Hematopoietic multipotent progenitor cell treated with erythropoietin and hydrocortisone succinate and interleukin-3 and kit ligand, for 17 days (in vitro differentiated cells): ENCODE measurements around the gene TNFSF12.
A peak's percentile ranks its signal among the peaks of the same experiment; 100 is the strongest.
"Not testable (repeated sequence)": the region's sequence is repeated elsewhere in the genome, so short reads cannot be mapped to it uniquely, and the experiment has no call there.

Experiments used
- DNase-seq: peaks from one replicate; pipeline ENCODE4 v3.0.0-alpha.2; 2015; ENCODE audit warnings: low spot score

The TNFSF12 gene

DNA sequence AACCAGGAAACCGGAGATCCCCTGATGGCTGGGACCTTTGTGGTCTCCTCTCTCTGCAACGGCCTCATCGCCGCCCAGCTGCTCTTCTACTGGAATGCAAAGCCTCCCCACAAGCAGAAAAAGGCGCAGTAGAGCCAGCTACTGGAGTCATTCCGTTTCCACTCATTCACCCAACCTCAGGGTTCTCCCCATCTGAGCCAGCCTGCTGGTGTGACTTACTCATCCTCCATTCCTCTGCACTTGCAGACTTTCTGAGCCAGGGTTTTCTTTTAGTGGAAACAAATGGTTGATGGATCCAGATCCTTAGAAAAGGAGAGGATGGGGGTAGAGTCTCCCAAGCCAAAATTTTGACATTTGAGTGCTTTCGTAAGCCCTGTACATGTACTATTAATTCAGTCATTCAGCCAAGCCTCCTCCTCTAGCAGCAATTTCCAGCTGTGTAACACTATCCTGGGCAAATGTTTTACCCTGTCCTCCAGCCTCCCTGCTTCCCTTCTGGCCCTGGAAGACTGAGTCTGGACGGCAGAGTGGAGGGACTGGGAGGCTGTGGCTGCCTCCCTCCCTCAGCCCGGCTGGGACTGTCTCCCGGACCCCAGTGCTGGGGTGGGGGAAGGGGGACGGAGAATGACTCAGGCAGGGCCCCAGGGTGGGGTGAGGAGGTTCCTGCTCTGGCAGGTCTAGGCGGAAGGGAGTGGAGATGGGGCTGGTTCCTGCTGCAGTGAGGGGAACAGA lies 38.7 kb downstream of the TNFSF12 start:
- no peak for DNase-seq

DNA sequence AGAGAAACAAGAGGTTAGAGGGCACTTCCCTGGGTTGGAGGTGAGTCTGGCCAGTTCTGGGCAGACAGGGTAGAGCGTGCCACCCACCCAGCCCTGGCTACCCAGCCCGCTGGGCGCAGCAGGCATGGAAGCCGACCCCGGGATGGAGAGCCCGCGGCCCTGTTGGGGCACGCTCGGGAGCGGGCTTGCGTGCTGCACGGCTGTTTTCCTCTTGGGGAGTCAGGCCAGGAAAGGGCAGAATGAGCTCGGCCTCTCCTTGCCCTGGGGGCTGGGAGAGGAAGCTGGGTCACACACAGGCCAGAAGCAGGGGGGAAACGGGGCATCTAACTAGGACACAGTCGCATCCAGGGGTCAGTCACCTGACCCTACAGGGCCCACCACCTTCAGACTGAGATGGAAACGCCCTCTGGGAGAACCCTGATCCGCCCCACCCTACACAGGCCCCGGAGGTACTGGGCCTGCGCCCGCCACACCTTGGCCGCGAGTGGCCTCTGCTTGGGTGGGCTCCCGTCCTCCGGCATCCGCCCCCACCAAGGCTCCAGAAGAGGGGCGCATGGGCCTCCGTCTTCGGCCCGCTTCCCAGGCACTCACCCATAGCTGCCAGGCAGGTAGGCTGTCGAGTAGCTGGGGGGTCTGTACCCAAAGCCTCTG lies 39.8 kb downstream of the TNFSF12 start:
- no peak for DNase-seq

DNA sequence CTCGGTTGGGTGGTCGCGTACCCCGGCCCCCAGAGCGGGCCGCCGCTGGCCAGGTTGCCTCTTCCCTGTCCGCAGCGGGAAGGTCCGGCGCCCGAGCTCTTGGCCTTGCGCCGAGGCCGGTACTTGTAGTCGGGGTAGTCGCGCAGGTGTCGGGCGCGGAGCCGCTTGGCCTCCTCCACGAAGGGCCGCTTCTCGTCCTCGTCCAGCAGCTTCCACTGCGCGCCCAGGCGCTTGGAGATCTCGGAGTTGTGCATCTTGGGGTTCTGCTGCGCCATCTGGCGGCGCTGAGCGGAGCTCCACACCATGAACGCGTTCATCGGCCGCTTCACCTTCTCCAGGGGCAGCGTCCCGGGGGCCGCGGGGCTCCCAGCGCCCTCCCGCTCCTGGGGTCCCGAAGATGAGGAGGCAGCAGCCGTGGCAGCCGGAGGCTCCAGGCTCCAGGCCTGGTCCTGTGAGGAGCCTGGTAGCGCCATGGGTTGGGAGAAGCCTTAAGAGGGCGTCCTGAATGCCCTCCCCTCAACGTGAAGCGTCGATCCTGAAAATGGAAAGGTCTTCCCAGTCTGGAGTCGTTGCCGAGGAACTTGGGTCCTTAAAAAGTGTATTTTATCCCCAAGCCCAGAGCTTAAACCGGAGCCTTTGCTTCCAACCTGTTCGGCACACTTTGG lies 40.5 kb downstream of the TNFSF12 start:
- DNase-seq = peak; percentile 84

DNA sequence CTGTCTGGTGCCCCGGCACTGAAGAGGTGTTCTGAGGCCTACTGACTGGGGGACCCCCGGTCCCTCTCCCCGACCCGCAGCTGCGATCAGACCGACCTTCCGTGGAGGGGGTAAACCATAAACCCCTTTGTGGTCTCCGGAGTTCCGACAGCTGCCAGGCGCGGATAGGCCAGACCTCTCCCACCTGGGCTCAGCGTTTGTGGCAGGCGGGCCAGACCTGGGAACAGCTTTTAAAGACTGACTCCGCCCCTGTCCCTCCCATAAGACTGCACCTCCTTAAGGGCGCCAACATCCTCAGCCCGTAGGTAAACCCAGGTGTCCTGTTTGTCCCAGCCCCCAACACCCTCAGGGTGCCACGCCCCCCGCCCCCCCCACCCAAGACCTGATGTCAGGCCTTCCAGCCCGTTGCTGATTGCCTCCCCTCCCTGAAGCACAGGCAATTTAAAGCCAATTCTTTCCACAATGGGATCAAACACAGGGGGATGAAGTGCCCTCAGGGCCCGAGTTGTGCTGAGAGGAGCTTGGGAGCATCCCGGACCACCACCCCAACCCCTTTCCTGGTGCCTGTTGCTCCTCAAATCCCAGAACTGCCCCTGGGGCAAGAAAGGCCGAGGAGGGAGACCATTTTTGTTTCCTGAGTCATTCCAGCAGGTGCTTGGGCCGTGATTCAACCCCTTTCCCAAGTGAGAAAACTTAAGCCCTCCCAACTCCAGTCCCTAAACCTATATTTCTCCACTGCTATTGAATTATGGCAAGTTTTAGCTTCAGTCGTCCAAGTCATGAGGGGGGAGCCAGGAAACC lies 41.2 kb downstream of the TNFSF12 start, which contains the start of gene SOX15:
SOX15 (minus strand) TSS at position 204 of the 801 bp plus-strand sequence. CDS start 418 bp downstream, outside the sequence.
- no peak for DNase-seq

DNA sequence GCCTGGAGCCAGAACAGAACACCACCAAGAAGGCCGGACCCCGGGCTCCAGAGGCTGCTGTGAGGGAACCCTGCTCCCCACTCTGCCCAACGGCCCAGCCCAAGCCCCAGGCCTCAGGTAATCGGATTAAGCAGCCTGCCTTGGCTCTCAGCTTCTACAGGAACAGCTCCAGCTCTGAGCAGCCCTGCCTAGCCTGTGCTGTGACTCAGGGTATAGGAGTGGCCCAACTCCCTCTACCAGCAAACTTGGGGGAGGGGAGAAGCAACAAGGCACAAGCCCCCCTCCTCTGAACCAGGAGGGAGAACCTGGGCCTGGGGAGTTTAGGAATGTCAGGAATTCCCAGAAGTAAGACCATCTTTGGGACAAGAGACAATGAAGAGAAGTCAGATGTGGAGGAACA lies 41.9 kb downstream of the TNFSF12 start:
- DNase-seq = no peak

DNA sequence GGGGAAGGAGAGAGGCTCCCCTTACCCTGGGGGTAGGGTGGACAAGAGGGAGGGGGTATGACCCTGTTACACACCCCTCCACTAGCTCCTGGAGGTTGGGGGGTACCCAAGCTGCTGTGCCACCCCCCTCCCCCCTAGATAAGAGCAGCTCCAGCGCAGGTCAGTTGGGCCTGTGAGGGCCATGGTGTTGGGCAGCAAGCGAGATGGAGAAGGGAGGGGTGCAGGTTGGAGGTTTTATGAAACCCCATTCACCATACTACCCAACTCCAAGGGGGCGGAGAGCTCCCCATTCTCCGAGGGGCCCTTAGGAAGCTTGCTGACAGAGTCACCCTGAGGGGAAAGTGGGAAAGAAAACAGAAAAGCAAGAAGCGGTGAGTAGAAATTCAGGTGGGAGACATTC lies 42.7 kb downstream of the TNFSF12 start:
- DNase-seq = no peak

DNA sequence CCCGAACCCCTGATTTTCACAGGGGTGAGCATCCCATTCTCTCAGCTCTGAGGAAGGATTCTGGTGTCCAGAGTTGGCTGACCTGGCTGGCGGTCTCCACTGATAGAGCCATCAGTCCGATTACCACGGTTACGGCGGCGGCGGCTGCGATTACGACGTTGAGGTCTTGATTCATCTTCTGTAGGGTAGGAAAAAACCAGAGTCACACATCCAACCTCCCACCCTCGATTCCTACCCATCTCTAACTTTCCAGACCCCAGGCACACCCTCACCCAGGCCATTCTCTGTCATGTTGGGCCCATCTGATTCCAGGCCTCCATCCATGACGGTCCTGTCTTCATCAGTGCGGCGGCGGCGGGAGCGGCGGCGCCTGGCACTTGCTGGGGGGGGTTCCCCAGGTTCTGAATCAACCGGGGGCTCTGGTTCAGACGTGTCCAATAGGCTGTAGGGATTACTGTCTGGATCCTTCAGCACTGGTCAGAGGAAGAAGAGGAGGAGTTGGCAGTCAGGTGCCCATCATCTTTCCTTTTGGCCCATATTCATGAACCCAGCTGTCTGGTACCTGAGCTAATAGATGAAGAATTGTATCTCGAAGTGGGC lies 43.7 kb downstream of the TNFSF12 start:
- DNase-seq = no peak

DNA sequence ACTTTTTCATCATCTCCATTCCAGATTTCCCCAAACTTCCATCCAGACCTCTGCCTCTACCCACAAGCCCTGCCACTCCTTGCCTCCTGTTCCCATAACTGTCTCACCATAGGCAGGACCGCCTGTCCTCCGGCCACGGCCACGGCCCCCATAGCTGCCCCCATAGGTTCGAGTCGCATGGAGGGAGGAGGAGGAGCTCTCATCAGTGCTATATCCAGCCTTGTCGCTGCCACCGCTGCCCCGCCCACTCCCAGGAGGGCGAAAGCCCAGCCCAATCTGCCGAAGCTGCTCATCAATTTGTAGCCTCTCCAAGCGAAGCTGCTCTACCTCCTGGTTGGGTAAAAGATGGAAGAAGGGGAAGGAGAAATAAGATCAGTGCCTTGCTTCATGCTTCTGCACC lies 44.4 kb downstream of the TNFSF12 start:
- no peak for DNase-seq

DNA sequence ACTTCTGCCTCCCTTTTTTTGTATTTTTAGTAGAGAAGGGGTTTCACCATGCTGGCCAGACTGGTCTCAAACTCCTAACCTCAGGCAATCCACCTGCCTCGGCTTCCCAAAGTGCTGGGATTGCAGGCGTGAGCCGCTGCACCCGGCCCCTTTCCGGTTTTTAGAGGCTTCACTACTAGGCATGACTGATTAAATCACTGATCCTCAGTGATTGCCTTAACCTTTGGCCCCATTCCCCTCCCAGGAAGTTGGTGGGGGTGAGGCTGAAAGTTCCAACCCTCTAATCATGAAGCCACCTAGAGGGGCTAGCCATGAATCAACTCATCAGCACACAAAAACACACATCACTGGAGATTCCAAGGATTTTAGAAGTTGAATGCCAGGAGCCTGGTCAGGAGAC lies 48.7 kb downstream of the TNFSF12 start:
- not testable (repeated sequence) for DNase-seq

DNA sequence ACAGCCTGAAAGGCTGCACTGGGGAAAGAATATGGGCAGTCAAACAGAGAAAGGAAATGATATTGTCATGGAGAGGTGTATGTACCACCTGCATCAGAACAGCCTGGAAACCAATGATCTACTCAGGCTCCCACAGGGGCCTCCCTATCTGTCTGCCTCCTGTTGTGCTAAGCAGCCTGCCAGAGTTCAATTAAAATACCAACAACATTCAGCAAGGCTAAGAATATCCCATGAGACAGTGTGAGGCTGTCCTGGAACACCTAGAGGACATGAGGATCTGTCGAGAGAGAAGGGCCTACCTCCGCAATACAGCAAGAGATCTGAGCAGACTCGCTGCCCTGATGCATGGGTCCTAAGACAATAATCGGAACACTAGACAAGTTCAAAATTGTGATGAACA lies 57.4 kb downstream of the TNFSF12 start:
- DNase-seq = no peak
